GM12873 (cell line): ENCODE data around the gene HOXC11.

Experiments
- TF ChIP-seq, protein P1 (sequence below): IDR thresholded peaks from 2 replicates; pipeline ENCODE4 v1.5.1; 2012; ENCODE audit warnings: low read depth, mild to moderate bottlenecking, moderate library complexity, low read length, control low read depth; ENCODE audit not compliant: insufficient read depth; ENCODE audit errors: missing control alignments

Gene HOXC11

DNA sequence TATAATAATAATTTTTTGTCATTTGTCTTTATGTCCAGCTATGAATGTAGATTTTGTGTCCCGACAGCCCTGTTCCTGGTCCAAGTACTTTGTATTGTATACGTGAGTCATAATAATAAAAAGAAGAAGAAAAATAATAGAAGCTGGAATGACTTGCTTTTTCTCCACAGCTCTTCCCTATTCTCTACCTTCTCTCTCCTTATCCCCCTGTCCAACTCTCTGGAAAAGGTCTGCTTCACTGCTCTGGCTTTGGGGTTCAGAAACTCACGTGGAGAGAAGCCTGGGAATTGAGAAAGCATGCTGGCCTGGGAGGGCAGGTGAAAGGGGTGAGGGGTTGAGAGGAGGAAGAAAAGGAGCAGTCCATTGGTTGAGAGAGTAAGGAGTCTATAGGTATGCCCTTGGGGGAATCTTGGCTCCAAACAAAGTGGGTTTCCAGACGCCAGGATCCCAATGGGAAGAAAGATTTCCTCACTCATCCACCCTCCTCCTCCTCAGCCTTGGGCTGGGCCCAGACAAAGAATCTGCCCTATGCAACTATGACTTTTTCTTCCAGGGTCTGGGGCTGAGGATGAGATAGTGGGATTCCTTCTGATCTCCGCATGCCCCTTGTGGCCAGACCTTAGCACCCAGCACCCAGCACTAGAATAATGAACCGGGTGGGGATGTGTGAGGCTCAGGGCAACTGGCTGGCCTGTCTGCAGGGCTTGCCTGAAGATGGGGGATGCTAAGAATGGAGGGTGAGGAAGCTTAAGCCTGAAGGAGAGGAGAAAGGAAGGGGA lies 39.9 kb downstream of the HOXC11 start:
- TF ChIP-seq, protein P1, sequence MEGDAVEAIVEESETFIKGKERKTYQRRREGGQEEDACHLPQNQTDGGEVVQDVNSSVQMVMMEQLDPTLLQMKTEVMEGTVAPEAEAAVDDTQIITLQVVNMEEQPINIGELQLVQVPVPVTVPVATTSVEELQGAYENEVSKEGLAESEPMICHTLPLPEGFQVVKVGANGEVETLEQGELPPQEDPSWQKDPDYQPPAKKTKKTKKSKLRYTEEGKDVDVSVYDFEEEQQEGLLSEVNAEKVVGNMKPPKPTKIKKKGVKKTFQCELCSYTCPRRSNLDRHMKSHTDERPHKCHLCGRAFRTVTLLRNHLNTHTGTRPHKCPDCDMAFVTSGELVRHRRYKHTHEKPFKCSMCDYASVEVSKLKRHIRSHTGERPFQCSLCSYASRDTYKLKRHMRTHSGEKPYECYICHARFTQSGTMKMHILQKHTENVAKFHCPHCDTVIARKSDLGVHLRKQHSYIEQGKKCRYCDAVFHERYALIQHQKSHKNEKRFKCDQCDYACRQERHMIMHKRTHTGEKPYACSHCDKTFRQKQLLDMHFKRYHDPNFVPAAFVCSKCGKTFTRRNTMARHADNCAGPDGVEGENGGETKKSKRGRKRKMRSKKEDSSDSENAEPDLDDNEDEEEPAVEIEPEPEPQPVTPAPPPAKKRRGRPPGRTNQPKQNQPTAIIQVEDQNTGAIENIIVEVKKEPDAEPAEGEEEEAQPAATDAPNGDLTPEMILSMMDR, result no peak

DNA sequence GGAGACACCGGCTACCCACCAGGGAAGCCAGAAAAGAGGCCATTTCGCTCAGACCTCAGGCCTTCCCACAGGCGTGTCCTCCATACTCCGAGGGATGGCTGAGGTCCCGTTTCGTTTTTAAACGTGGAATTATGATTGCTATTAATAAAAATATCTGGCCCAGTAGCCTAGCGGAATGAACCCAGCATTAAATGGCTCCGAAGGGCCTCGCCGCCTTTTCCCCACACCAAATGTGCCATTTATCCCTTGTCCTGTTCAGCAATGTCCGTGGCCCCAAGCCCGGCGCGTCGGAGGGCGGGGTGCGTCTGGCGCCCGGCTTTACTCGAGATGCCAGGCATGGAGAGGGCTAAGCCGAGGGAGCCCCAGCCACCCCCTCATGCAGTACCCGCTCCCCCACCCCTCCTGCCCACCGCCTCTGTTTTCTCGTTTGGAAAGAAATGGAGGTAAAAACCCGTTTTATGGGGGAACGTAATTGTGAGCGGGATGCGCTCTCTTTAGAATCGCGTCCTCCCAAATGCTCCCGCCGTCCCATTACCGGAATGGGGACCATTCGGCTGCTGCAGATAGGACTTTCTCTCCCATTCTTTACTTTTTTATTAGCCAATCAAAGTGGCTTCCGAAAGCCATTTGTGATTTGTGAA lies 41.6 kb downstream of the HOXC11 start:
- TF ChIP-seq, protein P1, result no peak

DNA sequence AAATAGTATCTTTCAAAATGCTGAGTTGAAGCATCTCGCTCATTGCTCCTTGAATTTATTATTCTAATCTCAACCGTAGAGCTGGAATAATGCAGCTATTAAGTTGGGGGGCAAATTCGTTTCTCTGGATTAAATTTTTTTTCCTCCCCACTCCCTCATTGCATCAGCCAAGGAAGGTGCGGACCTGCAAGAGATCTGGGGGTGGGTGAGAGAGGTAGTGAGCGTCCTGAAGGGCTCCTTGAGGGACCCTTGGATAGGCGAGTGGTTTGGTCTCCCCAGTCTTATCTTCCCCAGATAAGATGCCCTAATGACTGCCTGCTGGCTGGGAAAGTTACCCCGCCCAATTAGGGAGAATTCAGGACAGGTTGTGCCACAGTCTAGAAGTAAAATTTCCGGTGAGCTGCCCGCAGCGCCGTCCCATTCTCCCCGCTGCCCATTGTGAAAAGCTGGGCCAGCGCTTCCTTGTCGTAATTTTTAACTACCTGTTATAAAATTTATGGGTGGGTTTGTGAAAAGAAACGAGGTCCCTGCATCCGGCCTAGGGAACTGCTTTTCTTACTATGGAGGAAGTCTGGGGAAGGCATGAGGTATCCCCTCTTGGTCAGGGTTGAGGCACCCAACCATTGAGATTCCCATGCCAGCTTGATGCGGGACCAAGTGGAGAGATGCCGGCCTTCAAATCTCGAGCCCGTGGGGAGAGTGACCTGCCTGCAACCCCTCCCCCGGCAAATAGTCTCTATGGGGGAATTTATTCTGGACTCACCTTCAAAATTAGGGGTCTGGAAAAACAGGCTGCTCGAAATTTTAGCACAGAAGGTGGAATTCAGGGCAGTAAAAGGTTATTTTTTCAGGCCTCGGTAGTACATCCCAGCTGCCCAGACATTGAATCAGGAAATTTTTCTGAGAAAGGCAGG lies 42.3 kb downstream of the HOXC11 start:
- TF ChIP-seq, protein P1, result no peak

DNA sequence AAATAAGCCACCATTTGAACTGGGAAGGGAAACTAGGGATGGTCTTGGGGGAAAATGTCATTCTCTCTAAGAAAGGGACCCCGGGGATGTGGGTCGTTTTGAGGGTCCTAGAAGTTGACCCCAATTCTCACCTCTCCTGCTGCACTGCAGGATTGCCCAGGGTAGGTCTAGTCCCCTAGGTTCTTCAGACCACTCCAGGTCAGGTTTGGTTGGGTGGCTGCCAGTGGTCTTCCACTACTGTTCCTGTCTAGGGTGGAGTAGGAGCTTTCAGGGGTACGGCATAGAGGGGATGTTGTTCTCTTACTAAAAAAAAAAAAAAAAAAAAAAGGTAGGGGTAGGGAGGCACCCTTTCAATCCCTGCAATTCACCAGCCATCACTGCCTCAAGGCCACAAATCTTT lies 43.1 kb downstream of the HOXC11 start:
- TF ChIP-seq, protein P1, result no peak

DNA sequence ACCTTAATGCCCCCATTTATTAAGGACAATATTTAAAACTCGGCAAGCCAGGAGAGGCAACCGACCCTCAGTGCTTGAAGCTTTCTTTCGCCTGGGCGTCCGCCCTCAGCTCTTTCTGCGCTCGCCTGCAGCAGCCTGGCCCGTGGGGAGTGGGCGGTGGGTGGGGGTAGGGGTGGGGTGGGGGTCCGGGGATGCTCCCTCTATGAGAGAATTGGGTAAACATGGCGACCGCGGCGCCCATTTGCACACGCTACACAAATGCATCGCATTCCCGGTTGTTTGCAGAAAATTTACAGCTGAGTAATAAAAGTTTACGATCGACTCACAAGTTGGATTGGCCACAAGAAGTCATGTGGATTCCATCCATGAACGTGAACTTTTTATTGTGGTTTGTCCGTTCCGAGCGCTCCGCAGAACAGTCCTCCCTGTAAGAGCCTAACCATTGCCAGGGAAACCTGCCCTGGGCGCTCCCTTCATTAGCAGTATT lies 43.6 kb downstream of the HOXC11 start:
- TF ChIP-seq, protein P1, result no peak

DNA sequence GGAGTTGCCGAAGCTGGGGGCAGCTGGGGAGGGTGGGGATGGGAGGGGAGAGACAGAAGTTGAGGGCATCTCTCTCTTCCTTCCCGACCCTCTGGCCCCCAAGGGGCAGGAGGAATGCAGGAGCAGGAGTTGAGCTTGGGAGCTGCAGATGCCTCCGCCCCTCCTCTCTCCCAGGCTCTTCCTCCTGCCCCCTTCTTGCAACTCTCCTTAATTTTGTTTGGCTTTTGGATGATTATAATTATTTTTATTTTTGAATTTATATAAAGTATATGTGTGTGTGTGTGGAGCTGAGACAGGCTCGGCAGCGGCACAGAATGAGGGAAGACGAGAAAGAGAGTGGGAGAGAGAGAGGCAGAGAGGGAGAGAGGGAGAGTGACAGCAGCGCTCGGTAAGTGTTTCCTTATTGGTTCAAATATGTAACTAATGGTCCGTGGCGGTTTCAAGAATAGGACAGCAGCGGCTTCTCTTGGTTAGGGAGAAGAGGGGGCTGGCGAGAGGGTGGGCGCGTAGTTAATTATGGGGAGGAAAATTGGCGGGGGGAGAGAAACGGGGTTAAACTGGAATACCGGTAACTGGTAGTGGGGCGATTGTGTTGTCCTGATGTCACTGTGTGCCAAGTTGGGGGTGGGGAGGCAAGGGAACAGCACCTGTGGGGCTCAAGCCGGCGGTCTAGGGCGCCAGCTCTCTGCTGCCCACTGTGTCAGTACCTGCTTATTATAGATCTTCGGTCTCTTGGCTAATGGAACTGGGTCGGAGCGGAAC lies 44.3 kb downstream of the HOXC11 start:
- TF ChIP-seq, protein P1, result peak; percentile 14
